GM23338 (cell line): ENCODE measurements around the gene TRAK1. TPM values are rescaled to one million over a fixed set of nuclear protein-coding genes. Genes with fewer than 3 reads are reported as not detected.
A peak's percentile ranks its signal among the peaks of the same experiment; 100 is the strongest.

ENCODE experiments used
- ATAC-seq: fragments of 200-7000 bp; cut with Tn5 transposase; 3 replicates; pipeline ENCODE4 v1.9.1; 2020
- DNase-seq: peaks from one replicate; pipeline ENCODE4 v3.0.0-alpha.2; 2015; ENCODE audit warnings: low spot score
- H2AFZ ChIP-seq: fragments of 200-600 bp; sonication (generic); 2 replicates; pipeline ENCODE4 v1.8.0; 2016; ENCODE audit warnings: antibody characterized with exemption, mild to moderate bottlenecking, moderate library complexity
- H3F3A ChIP-seq: fragments of 200-600 bp; sonication (generic); replicated peaks from 2 replicates; pipeline ENCODE4 v1.8.0; 2017; ENCODE audit warnings: antibody characterized with exemption, mixed run types, low read depth
- H3K27ac ChIP-seq: fragments of 200-600 bp; sonication (generic); 2 replicates; pipeline ENCODE4 v1.6.1; 2016; ENCODE audit warnings: low read depth
- H3K27me3 ChIP-seq: fragments of 200-600 bp; sonication (generic); 2 replicates; pipeline ENCODE4 v1.8.0; 2016; ENCODE audit warnings: mild to moderate bottlenecking, mixed run types, moderate library complexity; ENCODE audit not compliant: insufficient read depth
- H3K36me3 ChIP-seq: fragments of 200-600 bp; sonication (generic); 2 replicates; pipeline ENCODE4 v1.8.0; 2016; ENCODE audit warnings: mild to moderate bottlenecking; ENCODE audit not compliant: insufficient read depth
- H3K4me1 ChIP-seq: fragments of 200-600 bp; sonication (generic); 2 replicates; pipeline ENCODE4 v1.8.0; 2016; ENCODE audit warnings: mild to moderate bottlenecking, moderate library complexity; ENCODE audit not compliant: insufficient read depth
- H3K4me2 ChIP-seq: fragments of 200-600 bp; sonication (generic); 2 replicates; pipeline ENCODE4 v1.7.1; 2017; ENCODE audit warnings: mixed run types
- H3K4me3 ChIP-seq: fragments of 200-600 bp; sonication (generic); 2 replicates; pipeline ENCODE4 v1.6.1; 2016; ENCODE audit warnings: mixed run types
- H3K79me2 ChIP-seq: fragments of 200-600 bp; sonication (generic); replicated peaks from 2 replicates; pipeline ENCODE4 v1.8.0; 2017; ENCODE audit warnings: mild to moderate bottlenecking; ENCODE audit not compliant: insufficient read depth
- H3K9me2 ChIP-seq: fragments of 200-600 bp; sonication (generic); 2 replicates; pipeline ENCODE4 v1.8.0; 2017; ENCODE audit not compliant: insufficient read depth
- H4K20me1 ChIP-seq: fragments of 200-600 bp; sonication (generic); replicated peaks from 2 replicates; pipeline ENCODE4 v1.8.0; 2017; ENCODE audit warnings: mild to moderate bottlenecking; ENCODE audit not compliant: insufficient read depth
- H3K27ac Mint-ChIP-seq: 2 replicates; pipeline ENCODE4 v1.8.0; 2020; ENCODE audit warnings: inconsistent platforms, mild to moderate bottlenecking, moderate library complexity, mixed read lengths
- H3K27me3 Mint-ChIP-seq: 3 replicates; pipeline ENCODE4 v1.8.0; 2022; ENCODE audit warnings: low read depth, mild to moderate bottlenecking, moderate library complexity, mixed read lengths, inconsistent platforms; ENCODE audit not compliant: insufficient read depth, poor library complexity
- H3K36me3 Mint-ChIP-seq: 3 replicates; pipeline ENCODE4 v1.8.0; 2021; ENCODE audit warnings: low read depth, mild to moderate bottlenecking, inconsistent platforms, moderate library complexity, mixed read lengths
- H3K4me1 Mint-ChIP-seq: 3 replicates; pipeline ENCODE4 v1.8.0; 2020; ENCODE audit warnings: mild to moderate bottlenecking, inconsistent platforms, mixed read lengths
- H3K4me3 Mint-ChIP-seq: 3 replicates; pipeline ENCODE4 v1.8.0; 2021; ENCODE audit warnings: moderate library complexity, mild to moderate bottlenecking, inconsistent platforms, mixed read lengths
- H3K9me3 Mint-ChIP-seq: 3 replicates; pipeline ENCODE4 v1.8.0; 2020; ENCODE audit warnings: moderate library complexity, mild to moderate bottlenecking, inconsistent platforms, mixed read lengths
- CREB1 ChIP-seq: fragments of 250-450 bp; sonication (Bioruptor Pico); IDR thresholded peaks from 2 replicates; pipeline ENCODE4 v1.5.0; 2020; ENCODE audit warnings: low read depth, mild to moderate bottlenecking, moderate library complexity
- CTCF ChIP-seq, 2 experiments: fragments of 200-600 bp in 1 of 2; sonication (generic) in 1 of 2; conservative IDR thresholded peaks; 2 replicates each; pipeline versions ENCODE4 v1.5.1 to v1.6.1; 2016 to 2017; ENCODE audit warnings: antibody characterized with exemption in 2 of 2, low read depth in 2 of 2, mild to moderate bottlenecking in 2 of 2, moderate library complexity in 1 of 2
- ETS1 ChIP-seq: IDR thresholded peaks from 2 replicates; pipeline ENCODE4 v1.6.1; 2016; ENCODE audit warnings: antibody characterized with exemption
- EZH2 ChIP-seq: fragments of 200-600 bp; sonication (generic); IDR thresholded peaks from one replicate; pipeline ENCODE4 v1.8.0; 2017; ENCODE audit warnings: antibody characterized with exemption, mild to moderate bottlenecking, low read depth; ENCODE audit not compliant: unreplicated experiment
- EZH2phosphoT487 ChIP-seq: fragments of 200-600 bp; sonication (generic); IDR thresholded peaks from one replicate; pipeline ENCODE4 v1.8.1; 2018; ENCODE audit warnings: antibody characterized with exemption; ENCODE audit not compliant: unreplicated experiment
- JUNB ChIP-seq: IDR thresholded peaks from one replicate; pipeline ENCODE4 v1.6.1; 2016; ENCODE audit warnings: antibody characterized with exemption; ENCODE audit not compliant: unreplicated experiment
- NANOG ChIP-seq: IDR thresholded peaks from 2 replicates; pipeline ENCODE4 v1.6.1; 2016; ENCODE audit warnings: antibody characterized with exemption, borderline replicate concordance
- POLR2AphosphoS5 ChIP-seq: IDR thresholded peaks from 2 replicates; pipeline ENCODE4 v1.6.1; 2016; ENCODE audit warnings: antibody characterized with exemption, low read depth
- REST ChIP-seq: IDR thresholded peaks from one replicate; pipeline ENCODE4 v1.6.1; 2018; ENCODE audit warnings: antibody characterized with exemption; ENCODE audit not compliant: unreplicated experiment
- STAT1 ChIP-seq: IDR thresholded peaks from one replicate; pipeline ENCODE4 v1.6.1; 2016; ENCODE audit warnings: antibody characterized with exemption; ENCODE audit not compliant: unreplicated experiment
- ZNF114 ChIP-seq: fragments of 250-450 bp; sonication (Bioruptor Pico); IDR thresholded peaks from 2 replicates; pipeline ENCODE4 v1.5.0; 2020; ENCODE audit warnings: mild to moderate bottlenecking, moderate library complexity
- ZNF331 ChIP-seq: fragments of 250-450 bp; sonication (Bioruptor Pico); IDR thresholded peaks from 2 replicates; pipeline ENCODE4 v1.5.0; 2020; ENCODE audit warnings: low read depth, mild to moderate bottlenecking, moderate library complexity
- ZNF462 ChIP-seq: fragments of 250-450 bp; sonication (Bioruptor Pico); IDR thresholded peaks from 2 replicates; pipeline ENCODE4 v1.5.0; 2020; ENCODE audit warnings: mild to moderate bottlenecking, moderate library complexity
- polyA plus RNA-seq: library from polyadenylated mRNA; unstranded; fragments of >200 nt; fragmentation: Nextera tagmentation; extraction: Ambion mirVana; gene quantifications from 2 replicates; pipeline ENCODE4 v1.2.1, GENCODE V29; 2016
- total RNA-seq: library from RNA; depleted of rRNA; stranded (reverse); fragments of >200 nt; shearing (Covaris generic); gene quantifications from 2 replicates; pipeline ENCODE4 v1.2.3, GENCODE V29; 2014

Gene TRAK1
- total and polyA plus RNA-seq, 2 experiments from 2014 or later = 13.4 to 47.4 TPM

GRCh38 chr3:42066516-42067181 is 24.5 kb upstream of the TRAK1 start:
- ATAC-seq (peak; percentile 48), DNase-seq (peak; percentile 94)
- H3K9me2 ChIP-seq = no peaks in the 10 kb centered on the region
- H3K4me1 ChIP-seq = peaks cover 15% of the 10 kb centered on the region
- Mint-ChIP-seq H3K27me3 (peaks cover 5% of the 10 kb centered on the region), H3K4me1 (peaks cover 46% of the 10 kb centered on the region), H3K4me3 (0 out of 3 replicates have a peak overlapping the region, but pooled peaks have one; percentile 10), H3K9me3 (no peaks in the 10 kb centered on the region), H3K27ac (peak overlapping the region; percentile 90), H3K36me3 (no peaks in the 10 kb centered on the region)
- no peaks in the 10 kb centered on the region for H3K36me3 ChIP-seq
- no peak overlapping the region for H2AFZ ChIP-seq
- peak overlapping the region; percentile 84 for H3K27ac ChIP-seq
- H3K27me3 ChIP-seq = no peaks in the 10 kb centered on the region
- H3K79me2 ChIP-seq = peaks cover 63% of the 10 kb centered on the region
- no peak for TF ChIP-seq ZNF462 (CRISPR knock-in tag)
- TF ChIP-seq REST = no peak
- no peak for TF ChIP-seq EZH2phosphoT487
- no peak for TF ChIP-seq STAT1
- TF ChIP-seq ZNF114 (CRISPR knock-in tag) = no peak
- no peak for TF ChIP-seq CREB1
- no peak for TF ChIP-seq EZH2
- no peak for TF ChIP-seq ETS1
- TF ChIP-seq NANOG = no peak
- no peak for TF ChIP-seq CTCF (conservative IDR thresholded peaks at IDR 0.05; ENCODE audit: low read depth in 2 of 2)
- no peak for TF ChIP-seq ZNF331 (CRISPR knock-in tag)
- TF ChIP-seq JUNB = no peak
- no peak for TF ChIP-seq POLR2AphosphoS5
- H3K4me2 ChIP-seq = peak overlapping the region; percentile 34; the same call in 1 of the 2 replicates
- H4K20me1 ChIP-seq = no peaks in the 10 kb centered on the region
- no peaks in the 10 kb centered on the region for H3F3A ChIP-seq
- no peak overlapping the region for H3K4me3 ChIP-seq
